Esophagus muscularis mucosa (tissue), 4 donors: ENCODE results near the gene SYTL1. TPM values are rescaled to one million over a fixed set of nuclear protein-coding genes. Genes with fewer than 3 reads are reported as not detected.

ENCODE experiments used
- DNase-seq: peaks from one replicate; pipeline ENCODE4 v3.0.0-alpha.2; 2017; ENCODE audit errors: extremely low spot score
- H3K27ac ChIP-seq, 4 donors: fragments of 200-600 bp; sonication (generic); replicated peaks in 1 of 4; 1 replicate in 3 of 4; 2 replicates in 1 of 4; pipeline ENCODE4 v1.5.1; 2016 to 2019; ENCODE audit warnings: mild to moderate bottlenecking in 1 of 4
- H3K27me3 ChIP-seq, 4 donors: fragments of 200-600 bp; sonication (generic); one replicate each; pipeline versions ENCODE4 v1.5.1 to v1.6.0; 2016 to 2019
- H3K36me3 ChIP-seq, 4 donors: fragments of 200-600 bp; sonication (generic); one replicate each; pipeline ENCODE4 v1.5.1; 2016 to 2019
- H3K4me1 ChIP-seq, 4 donors: fragments of 200-600 bp; sonication (generic); one replicate each; pipeline ENCODE4 v1.5.1; 2016 to 2019
- H3K4me3 ChIP-seq, 4 donors: fragments of 200-600 bp; sonication (generic); 1 replicate in 2 of 4; 2 replicates in 2 of 4; pipeline ENCODE4 v1.5.1; 2016 to 2019; ENCODE audit warnings: mild to moderate bottlenecking in 4 of 4, moderate library complexity in 1 of 4
- H3K9me3 ChIP-seq, 4 donors: fragments of 200-600 bp; sonication (generic); 1 replicate in 3 of 4; 2 replicates in 1 of 4; pipeline ENCODE4 v1.5.1; 2016 to 2019
- EP300 ChIP-seq: sonication (generic); formaldehyde crosslinking; IDR thresholded peaks from one replicate; pipeline ENCODE4 v1.6.1; 2017; ENCODE audit warnings: antibody characterized with exemption
- POLR2A ChIP-seq: fragments of 450-650 bp; IDR thresholded peaks from one replicate; pipeline ENCODE4 v1.6.1; 2017; ENCODE audit warnings: antibody characterized with exemption, moderate library complexity, mild to moderate bottlenecking, low read depth
- POLR2AphosphoS5 ChIP-seq, 2 donors: sonication (generic); formaldehyde crosslinking; IDR thresholded peaks; one replicate each; pipeline ENCODE4 v1.6.1; 2017; ENCODE audit warnings: antibody characterized with exemption in 2 of 2
- WGBS: methylation state at CpG from one replicate; pipeline ENCODE4 v1.1.5; 2018; 5-methylcytosine and 5-hydroxymethylcytosine counted together
- intact Hi-C: fragments of 100-400 bp; cut with DNase I; formaldehyde crosslinking; loops from one replicate; pipeline ENCODE4 v1.15.1; 2023
- total RNA-seq, 4 donors: library from RNA; depleted of rRNA; stranded (reverse); fragments of >200 nt; gene quantifications; one replicate each; pipeline versions ENCODE4 v1.1.0 to v1.2.1, GENCODE V29; 2016
- TF ChIP-seq, protein P1 (sequence below), 3 experiments: fragments of 200-600 bp in 2 of 3; fragments of 450-650 bp in 1 of 3; sonication (generic) in 2 of 3; IDR thresholded peaks; one replicate each; pipeline ENCODE4 v1.5.1; 2017 to 2019; ENCODE audit warnings: antibody characterized with exemption in 3 of 3, mild to moderate bottlenecking in 2 of 3, moderate library complexity in 1 of 3

SYTL1 gene
- total RNA-seq, 4 donors from 2014 or later = 0.29 to 3.7 (median 1.5) TPM

DNA sequence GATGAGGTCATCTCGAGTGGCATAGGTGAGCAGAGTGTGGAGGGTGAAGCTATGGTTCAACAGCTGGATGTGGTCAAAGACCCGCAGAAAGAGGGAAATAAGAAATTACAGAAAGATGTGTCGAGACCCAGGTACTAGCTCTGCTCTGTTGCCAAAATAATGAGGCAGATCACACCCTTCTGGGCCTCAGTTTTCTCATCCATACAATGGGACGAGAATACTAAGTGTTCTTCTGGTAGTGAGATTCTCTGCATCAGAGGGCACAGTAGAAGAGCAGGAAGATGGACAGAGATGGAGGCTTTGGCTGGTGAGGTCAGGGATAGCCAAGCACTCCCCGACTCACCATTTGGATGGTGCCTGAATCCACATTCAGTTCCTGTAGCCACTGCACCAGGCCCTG is 13.9 kb downstream of the SYTL1 start:
- WGBS = 83% methylated on average over 5 of the region's 5 CpGs
- Histone ChIP-seq H3K4me1 (peaks cover 22 to 37% (median 33%) of the 10 kb centered on the region in 4 donors), H3K36me3 (peaks cover 56 to 83% (median 80%) of the 10 kb centered on the region in 4 donors), H3K9me3 (no peaks in the 10 kb centered on the region), H3K27ac (no peak overlapping the region), H3K27me3 (peaks cover 0 to 6% (median 2%) of the 10 kb centered on the region in 4 donors), H3K4me3 (no peak overlapping the region)
- intact Hi-C loops = loop anchor here (2.0 kb wide), 1 partner anchor 55 kb away; no protein-coding TSS in a partner anchor
- TF ChIP-seq, protein P1, sequence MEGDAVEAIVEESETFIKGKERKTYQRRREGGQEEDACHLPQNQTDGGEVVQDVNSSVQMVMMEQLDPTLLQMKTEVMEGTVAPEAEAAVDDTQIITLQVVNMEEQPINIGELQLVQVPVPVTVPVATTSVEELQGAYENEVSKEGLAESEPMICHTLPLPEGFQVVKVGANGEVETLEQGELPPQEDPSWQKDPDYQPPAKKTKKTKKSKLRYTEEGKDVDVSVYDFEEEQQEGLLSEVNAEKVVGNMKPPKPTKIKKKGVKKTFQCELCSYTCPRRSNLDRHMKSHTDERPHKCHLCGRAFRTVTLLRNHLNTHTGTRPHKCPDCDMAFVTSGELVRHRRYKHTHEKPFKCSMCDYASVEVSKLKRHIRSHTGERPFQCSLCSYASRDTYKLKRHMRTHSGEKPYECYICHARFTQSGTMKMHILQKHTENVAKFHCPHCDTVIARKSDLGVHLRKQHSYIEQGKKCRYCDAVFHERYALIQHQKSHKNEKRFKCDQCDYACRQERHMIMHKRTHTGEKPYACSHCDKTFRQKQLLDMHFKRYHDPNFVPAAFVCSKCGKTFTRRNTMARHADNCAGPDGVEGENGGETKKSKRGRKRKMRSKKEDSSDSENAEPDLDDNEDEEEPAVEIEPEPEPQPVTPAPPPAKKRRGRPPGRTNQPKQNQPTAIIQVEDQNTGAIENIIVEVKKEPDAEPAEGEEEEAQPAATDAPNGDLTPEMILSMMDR (IDR thresholded peaks at IDR 0.05) = no peak
- DNase-seq = no peak

DNA sequence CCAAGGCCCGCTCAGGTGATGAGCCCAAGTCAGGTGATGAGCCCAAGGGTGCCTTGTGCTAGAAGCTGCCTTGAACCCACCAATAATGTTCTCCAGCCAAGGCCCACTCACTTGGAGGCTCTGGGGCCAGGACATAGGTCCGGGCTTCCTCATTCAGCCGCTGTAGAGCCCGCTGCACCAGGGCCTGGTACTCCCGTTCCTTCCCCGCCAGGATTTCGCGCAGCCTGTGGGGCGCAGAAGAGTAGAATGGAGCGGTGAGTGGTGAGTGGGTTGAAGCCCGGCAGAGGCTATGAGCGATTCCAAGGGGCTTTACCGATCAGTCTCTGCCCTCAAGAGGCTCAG is 14.4 kb downstream of the SYTL1 start:
- no peak for DNase-seq
- Histone ChIP-seq H3K27ac (no peak overlapping the region), H3K36me3 (peaks cover 61 to 88% (median 85%) of the 10 kb centered on the region in 4 donors), H3K4me3 (no peak overlapping the region), H3K27me3 (peaks cover 0 to under 1% (median 0%) of the 10 kb centered on the region in 4 donors), H3K9me3 (no peaks in the 10 kb centered on the region), H3K4me1 (peaks cover 18 to 34% (median 31%) of the 10 kb centered on the region in 4 donors)
- intact Hi-C loops = loop anchor here (2.0 kb wide), 1 partner anchor 55 kb away; no protein-coding TSS in a partner anchor
- TF ChIP-seq EP300 (no peak), POLR2A (no peak), POLR2AphosphoS5 (IDR thresholded peaks at IDR 0.05) (no peak)
- TF ChIP-seq, protein P1 (IDR thresholded peaks at IDR 0.05) = no peak
- WGBS = 96% methylated on average over 12 of the region's 13 CpGs

DNA sequence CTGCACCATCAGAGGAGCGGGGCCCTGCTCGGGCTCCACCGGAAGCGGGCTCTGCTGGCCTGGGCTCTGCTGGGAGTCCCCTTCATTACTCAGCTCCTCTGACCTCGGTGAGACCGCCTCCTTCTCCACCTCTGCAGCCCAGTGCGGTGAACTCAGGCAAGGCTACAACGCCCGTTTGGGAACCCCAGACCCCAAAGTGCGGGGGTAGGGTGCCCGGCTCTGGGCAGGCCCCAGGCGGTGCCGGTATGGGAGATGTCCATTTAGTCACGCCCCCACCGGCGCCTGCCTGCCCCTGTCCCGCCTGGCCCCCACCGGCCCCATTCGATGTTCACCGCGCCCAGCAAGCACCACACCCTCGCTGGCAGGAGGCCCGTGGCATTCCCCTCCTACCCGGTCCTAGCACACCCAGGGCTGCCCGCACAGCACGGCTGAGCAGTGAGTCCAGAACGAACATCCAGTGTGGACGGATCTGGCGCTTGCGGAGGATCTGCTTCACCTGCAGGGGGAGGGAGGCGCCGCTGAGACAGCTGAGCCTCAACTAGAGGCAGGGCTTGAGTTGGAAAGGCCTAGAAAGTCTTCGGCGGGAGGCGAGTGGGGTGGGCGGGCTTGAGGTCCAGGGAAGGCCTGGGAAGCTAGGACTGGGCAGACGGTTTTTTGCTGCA is 14.9 kb downstream of the SYTL1 start:
- Histone ChIP-seq H3K27me3 (no peaks in the 10 kb centered on the region), H3K27ac (no peak overlapping the region), H3K36me3 (peaks cover 66 to 93% (median 90%) of the 10 kb centered on the region in 4 donors), H3K4me1 (peaks cover 18 to 30% (median 27%) of the 10 kb centered on the region in 4 donors), H3K4me3 (no peak overlapping the region), H3K9me3 (no peaks in the 10 kb centered on the region)
- DNase-seq = no peak
- WGBS = 80% methylated on average over 20 of the region's 37 CpGs
- intact Hi-C loops = loop anchor here (1.0 to 2.0 kb wide), 2 partner anchors 32 to 56 kb away; no protein-coding TSS in a partner anchor
- no peak for TF ChIP-seq EP300
- TF ChIP-seq POLR2A = no peak
- TF ChIP-seq, protein P1 (IDR thresholded peaks at IDR 0.05) = no peak
- TF ChIP-seq POLR2AphosphoS5 (IDR thresholded peaks at IDR 0.05) = no peak

DNA sequence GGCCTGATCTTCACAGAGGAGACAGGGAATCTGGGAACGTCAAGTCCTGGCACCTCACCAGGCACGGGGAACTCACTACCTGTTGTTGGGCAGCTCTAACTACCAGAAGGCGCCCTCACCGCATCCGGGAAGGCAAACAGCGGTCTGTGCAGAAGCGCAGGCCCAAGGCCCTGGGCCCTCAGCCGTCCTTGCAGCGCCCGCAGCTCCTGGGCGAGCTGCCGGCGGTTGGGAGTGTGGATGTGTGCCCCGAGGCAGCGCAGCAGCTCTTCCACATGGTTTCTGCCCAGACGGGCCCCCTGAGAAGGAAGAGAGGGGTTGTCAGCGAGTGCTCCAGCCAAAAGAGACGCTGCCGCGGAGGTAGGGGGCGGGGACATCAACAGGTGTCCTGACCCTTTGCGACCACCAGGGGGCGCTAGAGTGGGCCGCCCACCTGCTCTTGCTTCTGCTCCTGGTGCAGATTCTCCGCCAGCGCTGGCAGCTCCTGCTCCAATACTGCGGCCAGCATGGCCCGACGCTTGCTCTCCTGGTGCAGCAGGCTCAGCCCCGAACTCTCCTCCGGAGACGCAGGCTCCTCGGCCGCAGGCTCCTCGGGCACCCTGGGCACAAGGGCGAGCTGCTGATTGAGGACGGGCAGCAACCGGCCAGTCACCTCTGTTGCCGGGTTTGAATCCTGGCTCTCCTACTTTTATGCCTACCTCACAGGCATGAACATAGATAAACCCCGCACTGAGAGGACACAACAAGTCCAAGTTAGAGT is 15.6 kb downstream of the SYTL1 start:
- no peaks in the 10 kb centered on the region for H3K9me3 ChIP-seq
- peak overlapping the region in 1 of 4 donors; percentile 22 for H3K27ac ChIP-seq
- peaks cover 18 to 30% (median 27%) of the 10 kb centered on the region in 4 donors for H3K4me1 ChIP-seq
- TF ChIP-seq POLR2AphosphoS5 (IDR thresholded peaks at IDR 0.05) = peak in 1 of 2 donors; percentile 70
- TF ChIP-seq POLR2A = no peak
- TF ChIP-seq, protein P1 (IDR thresholded peaks at IDR 0.05) = peak; percentile 95 to 98 (median 97)
- intact Hi-C loops = loop anchor here (1.0 to 2.0 kb wide), 2 partner anchors 31 to 57 kb away; no protein-coding TSS in a partner anchor
- DNase-seq = no peak
- peak overlapping the region in 2 of 4 donors; percentile 16 to 29 for H3K4me3 ChIP-seq
- H3K27me3 ChIP-seq = no peaks in the 10 kb centered on the region
- WGBS = 40% methylated on average over 8 of the region's 40 CpGs
- H3K36me3 ChIP-seq = peaks cover 73 to 100% (median 96%) of the 10 kb centered on the region in 4 donors
